Measurements from ENCODE around the gene PCLO. TPM values are rescaled to one million over a fixed set of nuclear protein-coding genes. Genes with fewer than 3 reads are reported as not detected.

Gene PCLO
- total RNA-seq, 1 donor from 2014 or later, result 5.3 TPM

- DNase-seq (ENCODE audit: low spot score in 2 of 2, unreplicated experiment in 2 of 2), result no peak
- Mint-ChIP-seq H3K36me3 (peaks cover 12% of the 10 kb centered on the region), H3K27ac (no peak overlapping the region), H3K4me1 (peaks cover 5% of the 10 kb centered on the region), H3K4me3 (no peak overlapping the region), H3K27me3 (ENCODE audit: low read depth) (no peaks in the 10 kb centered on the region), H3K9me3 (no peaks in the 10 kb centered on the region)
- TF ChIP-seq CTCF (IDR thresholded peaks at IDR 0.05; ENCODE audit: unreplicated experiment), result no peak
These were observed 12.4 kb downstream of the PCLO start for GRCh38 chr7:83150310-83150709.

GRCh38 chr7:83149466-83149865, 13.2 kb downstream of the PCLO start:
- H3K36me3 Mint-ChIP-seq, result peaks cover 7% of the 10 kb centered on the region
- H3K27ac Mint-ChIP-seq, result no peak overlapping the region
- no peak for DNase-seq (ENCODE audit: low spot score in 2 of 2, unreplicated experiment in 2 of 2)
- H3K4me1 Mint-ChIP-seq, result peaks cover 5% of the 10 kb centered on the region
- no peak overlapping the region for H3K4me3 Mint-ChIP-seq
- TF ChIP-seq CTCF (IDR thresholded peaks at IDR 0.05; ENCODE audit: unreplicated experiment), result no peak
- no peaks in the 10 kb centered on the region for H3K9me3 Mint-ChIP-seq
- no peaks in the 10 kb centered on the region for H3K27me3 Mint-ChIP-seq (ENCODE audit: low read depth)

GRCh38 chr7:83148776-83149175, 13.9 kb downstream of the PCLO start:
- Mint-ChIP-seq H3K36me3 (peaks cover 6% of the 10 kb centered on the region), H3K4me3 (no peak overlapping the region), H3K9me3 (no peaks in the 10 kb centered on the region), H3K27ac (no peak overlapping the region), H3K4me1 (peaks cover 4% of the 10 kb centered on the region), H3K27me3 (ENCODE audit: low read depth) (no peaks in the 10 kb centered on the region)
- TF ChIP-seq CTCF (IDR thresholded peaks at IDR 0.05; ENCODE audit: unreplicated experiment), result no peak
- DNase-seq (ENCODE audit: low spot score in 2 of 2, unreplicated experiment in 2 of 2), result no peak

- H3K4me1 Mint-ChIP-seq, result no peaks in the 10 kb centered on the region
- H3K9me3 Mint-ChIP-seq, result no peaks in the 10 kb centered on the region
- no peak for DNase-seq (ENCODE audit: low spot score in 2 of 2, unreplicated experiment in 2 of 2)
These were observed 19.6 kb downstream of the PCLO start for GRCh38 chr7:83143107-83143506.

GRCh38 chr7:83142365-83142764, 20.3 kb downstream of the PCLO start:
- no peaks in the 10 kb centered on the region for H3K4me1 Mint-ChIP-seq
- no peak for DNase-seq (ENCODE audit: low spot score in 2 of 2, unreplicated experiment in 2 of 2)
- TF ChIP-seq CTCF (IDR thresholded peaks at IDR 0.05; ENCODE audit: unreplicated experiment), result no peak
- H3K9me3 Mint-ChIP-seq, result no peaks in the 10 kb centered on the region
- H3K27me3 Mint-ChIP-seq (ENCODE audit: low read depth), result no peaks in the 10 kb centered on the region
- no peak overlapping the region for H3K4me3 Mint-ChIP-seq
- H3K27ac Mint-ChIP-seq, result no peak overlapping the region
- H3K36me3 Mint-ChIP-seq, result no peaks in the 10 kb centered on the region

More at GRCh38 chr7:83143107-83143506, 19.6 kb downstream of the PCLO start:
- TF ChIP-seq CTCF (IDR thresholded peaks at IDR 0.05; ENCODE audit: unreplicated experiment), result no peak
- no peaks in the 10 kb centered on the region for H3K27me3 Mint-ChIP-seq (ENCODE audit: low read depth)
- no peak overlapping the region for H3K4me3 Mint-ChIP-seq
- H3K36me3 Mint-ChIP-seq, result no peaks in the 10 kb centered on the region
- no peak overlapping the region for H3K27ac Mint-ChIP-seq

GRCh38 chr7:83141927-83142326, 20.8 kb downstream of the PCLO start:
- H3K27me3 Mint-ChIP-seq (ENCODE audit: low read depth), result no peaks in the 10 kb centered on the region
- no peak for TF ChIP-seq CTCF (IDR thresholded peaks at IDR 0.05; ENCODE audit: unreplicated experiment)
- no peak overlapping the region for H3K27ac Mint-ChIP-seq
- no peaks in the 10 kb centered on the region for H3K9me3 Mint-ChIP-seq
- H3K36me3 Mint-ChIP-seq, result no peaks in the 10 kb centered on the region
- no peak for DNase-seq (ENCODE audit: low spot score in 2 of 2, unreplicated experiment in 2 of 2)
- H3K4me1 Mint-ChIP-seq, result no peaks in the 10 kb centered on the region
- no peak overlapping the region for H3K4me3 Mint-ChIP-seq

All from mesothelial cell of epicardium (in vitro differentiated cells).